IgD-negative memory B cell (primary cell): ENCODE measurements around the gene GSG1L. TPM values are rescaled to one million over a fixed set of nuclear protein-coding genes. Genes with fewer than 3 reads are reported as not detected.
A peak's percentile ranks its signal among the peaks of the same experiment; 100 is the strongest.
"Not testable (repeated sequence)": the region's sequence is repeated elsewhere in the genome, so short reads cannot be mapped to it uniquely, and the experiment has no call there.

Source experiments
- H3K27ac Mint-ChIP-seq, 3 donors: one replicate each; pipeline ENCODE4 v1.8.0; 2020 to 2022; ENCODE audit warnings: mild to moderate bottlenecking in 3 of 3, mixed read lengths in 3 of 3, moderate library complexity in 1 of 3
- H3K27me3 Mint-ChIP-seq: one replicate; pipeline ENCODE4 v1.8.0; 2021; ENCODE audit warnings: mixed read lengths
- H3K36me3 Mint-ChIP-seq: one replicate; pipeline ENCODE4 v1.8.0; 2020; ENCODE audit warnings: mild to moderate bottlenecking, mixed read lengths
- H3K4me1 Mint-ChIP-seq, 3 donors: one replicate each; pipeline ENCODE4 v1.8.0; 2020 to 2022; ENCODE audit warnings: mixed read lengths in 3 of 3, mild to moderate bottlenecking in 1 of 3
- H3K4me3 Mint-ChIP-seq, 4 donors: one replicate each; pipeline ENCODE4 v1.8.0; 2020 to 2022; ENCODE audit warnings: mild to moderate bottlenecking in 4 of 4, mixed read lengths in 4 of 4, moderate library complexity in 3 of 4
- H3K9me3 Mint-ChIP-seq, 3 donors: one replicate each; pipeline ENCODE4 v1.8.0; 2020 to 2021; ENCODE audit warnings: mixed read lengths in 3 of 3, mild to moderate bottlenecking in 1 of 3
- polyA plus RNA-seq: library from polyadenylated mRNA; unstranded; fragments of 300-500 nt; fragmentation: Illumina TruSeq; gene quantifications from one replicate; pipeline ENCODE4 v1.2.3, GENCODE V29; 2021

GSG1L gene
- polyA plus RNA-seq, 1 donor from 2014 or later, result not detected

GRCh38 chr16:27899736-27900135 is 163.8 kb downstream of the GSG1L start:
- Mint-ChIP-seq H3K27me3 (peaks cover 6% of the 10 kb centered on the region), H3K4me1 (no peaks in the 10 kb centered on the region), H3K36me3 (peaks cover 2% of the 10 kb centered on the region), H3K27ac (no peak overlapping the region), H3K4me3 (no peak overlapping the region), H3K9me3 (peaks cover 0 to 6% (median 6%) of the 10 kb centered on the region in 3 donors)

GRCh38 chr16:27894386-27894785 is 169.1 kb downstream of the GSG1L start:
- H3K4me1 Mint-ChIP-seq, result peaks cover 0 to 1% (median 0%) of the 10 kb centered on the region in 3 donors
- H3K36me3 Mint-ChIP-seq, result no peaks in the 10 kb centered on the region
- H3K27me3 Mint-ChIP-seq, result peaks cover 11% of the 10 kb centered on the region
- H3K9me3 Mint-ChIP-seq, result peaks cover 0 to 7% (median 6%) of the 10 kb centered on the region in 3 donors
- no peak overlapping the region for H3K4me3 Mint-ChIP-seq
- no peak overlapping the region for H3K27ac Mint-ChIP-seq

GRCh38 chr16:27892879-27893278 is 170.6 kb downstream of the GSG1L start:
- Mint-ChIP-seq H3K4me1 (peaks cover 0 to 1% (median 0%) of the 10 kb centered on the region in 3 donors), H3K4me3 (no peak overlapping the region), H3K27me3 (peaks cover 11% of the 10 kb centered on the region), H3K9me3 (peaks cover 0 to 7% (median 6%) of the 10 kb centered on the region in 3 donors), H3K36me3 (no peaks in the 10 kb centered on the region), H3K27ac (no peak overlapping the region)

GRCh38 chr16:27890866-27891265 is 172.6 kb downstream of the GSG1L start:
- H3K4me3 Mint-ChIP-seq, result no peak overlapping the region
- peaks cover 17% of the 10 kb centered on the region for H3K27me3 Mint-ChIP-seq
- peaks cover 0 to 1% (median 0%) of the 10 kb centered on the region in 3 donors for H3K4me1 Mint-ChIP-seq
- no peak overlapping the region for H3K27ac Mint-ChIP-seq
- H3K36me3 Mint-ChIP-seq, result no peaks in the 10 kb centered on the region
- H3K9me3 Mint-ChIP-seq, result peaks cover 0 to 4% (median 2%) of the 10 kb centered on the region in 3 donors

- Mint-ChIP-seq H3K4me1 (peaks cover 0 to 1% (median 0%) of the 10 kb centered on the region in 3 donors), H3K4me3 (peak overlapping the region in 1 of 4 donors; percentile 57), H3K9me3 (peaks cover 0 to 4% (median 2%) of the 10 kb centered on the region in 3 donors), H3K27me3 (peaks cover 17% of the 10 kb centered on the region), H3K36me3 (no peaks in the 10 kb centered on the region), H3K27ac (no peak overlapping the region)
Measured at GRCh38 chr16:27890006-27890405, 173.5 kb downstream of the GSG1L start.

GRCh38 chr16:27883576-27883975 is 179.9 kb downstream of the GSG1L start:
- Mint-ChIP-seq H3K27me3 (peaks cover 12% of the 10 kb centered on the region), H3K9me3 (peaks cover 5 to 16% (median 5%) of the 10 kb centered on the region in 3 donors), H3K4me3 (no peak overlapping the region), H3K4me1 (peaks cover 0 to 1% (median 0%) of the 10 kb centered on the region in 3 donors), H3K36me3 (no peaks in the 10 kb centered on the region), H3K27ac (no peak overlapping the region)

GRCh38 chr16:27880287-27880686 is 183.2 kb downstream of the GSG1L start:
- no peak overlapping the region for H3K4me3 Mint-ChIP-seq
- no peak overlapping the region for H3K27ac Mint-ChIP-seq
- no peaks in the 10 kb centered on the region for H3K36me3 Mint-ChIP-seq
- peaks cover 4% of the 10 kb centered on the region for H3K27me3 Mint-ChIP-seq
- peaks cover 0 to 1% (median 0%) of the 10 kb centered on the region in 3 donors for H3K4me1 Mint-ChIP-seq
- H3K9me3 Mint-ChIP-seq, result peaks cover 7 to 23% (median 18%) of the 10 kb centered on the region in 3 donors

GRCh38 chr16:27879601-27880247 is 183.8 kb downstream of the GSG1L start:
- Mint-ChIP-seq H3K9me3 (peaks cover 9 to 29% (median 22%) of the 10 kb centered on the region in 3 donors), H3K36me3 (no peaks in the 10 kb centered on the region), H3K4me1 (peaks cover 0 to 1% (median 0%) of the 10 kb centered on the region in 3 donors), H3K4me3 (no peak overlapping the region), H3K27ac (no peak overlapping the region), H3K27me3 (peaks cover 4% of the 10 kb centered on the region)

- H3K27me3 Mint-ChIP-seq, result not testable (repeated sequence)
Measured at GRCh38 chr16:27872627-27873026, 190.9 kb downstream of the GSG1L start.

GRCh38 chr16:27870116-27870798 is 193.3 kb downstream of the GSG1L start:
- no peak overlapping the region for H3K27ac Mint-ChIP-seq
- H3K36me3 Mint-ChIP-seq, result no peaks in the 10 kb centered on the region
- H3K4me1 Mint-ChIP-seq, result peaks cover 0 to 4% (median 0%) of the 10 kb centered on the region in 3 donors
- H3K9me3 Mint-ChIP-seq, result peaks cover 14 to 23% (median 17%) of the 10 kb centered on the region in 3 donors
- no peak overlapping the region for H3K4me3 Mint-ChIP-seq
- peaks cover 6% of the 10 kb centered on the region for H3K27me3 Mint-ChIP-seq

More at GRCh38 chr16:27872627-27873026, 190.9 kb downstream of the GSG1L start:
- not testable (repeated sequence) for H3K36me3 Mint-ChIP-seq, H3K27ac Mint-ChIP-seq, H3K4me1 Mint-ChIP-seq
- peaks cover 12 to 24% (median 21%) of the 10 kb centered on the region in 3 donors for H3K9me3 Mint-ChIP-seq
- peak overlapping the region in 1 of 4 donors; percentile 47 for H3K4me3 Mint-ChIP-seq

GRCh38 chr16:27869411-27869810 is 194.1 kb downstream of the GSG1L start:
- Mint-ChIP-seq H3K4me3 (no peak overlapping the region), H3K27me3 (peaks cover 6% of the 10 kb centered on the region), H3K36me3 (peaks cover 1% of the 10 kb centered on the region), H3K9me3 (peaks cover 12 to 16% (median 13%) of the 10 kb centered on the region in 3 donors), H3K27ac (no peak overlapping the region), H3K4me1 (peaks cover 0 to 4% (median 0%) of the 10 kb centered on the region in 3 donors)

- Mint-ChIP-seq H3K4me1 (peaks cover 0 to 4% (median 0%) of the 10 kb centered on the region in 3 donors), H3K36me3 (peaks cover 1% of the 10 kb centered on the region), H3K4me3 (no peak overlapping the region), H3K27me3 (peaks cover 6% of the 10 kb centered on the region), H3K27ac (peak overlapping the region in 1 of 3 donors; percentile 89), H3K9me3 (peaks cover 14 to 18% (median 16%) of the 10 kb centered on the region in 3 donors)
Measured at GRCh38 chr16:27868180-27868579, 195.3 kb downstream of the GSG1L start.

GRCh38 chr16:27867122-27868110 is 196.1 kb downstream of the GSG1L start:
- Mint-ChIP-seq H3K4me1 (peaks cover 0 to 4% (median 0%) of the 10 kb centered on the region in 3 donors), H3K36me3 (peaks cover 1% of the 10 kb centered on the region), H3K27ac (peak overlapping the region in 1 of 3 donors; percentile 89), H3K27me3 (peaks cover 6% of the 10 kb centered on the region), H3K4me3 (peak overlapping the region in 1 of 4 donors; percentile 58), H3K9me3 (peaks cover 9 to 22% (median 17%) of the 10 kb centered on the region in 3 donors)

GRCh38 chr16:27863377-27863776 is 200.1 kb downstream of the GSG1L start:
- Mint-ChIP-seq H3K9me3 (peaks cover 13 to 22% (median 17%) of the 10 kb centered on the region in 3 donors), H3K4me3 (peak overlapping the region in 1 of 4 donors; percentile 7)

More at GRCh38 chr16:27863377-27863776, 200.1 kb downstream of the GSG1L start:
- Mint-ChIP-seq H3K27ac (no peak overlapping the region), H3K36me3 (peaks cover 1% of the 10 kb centered on the region), H3K4me1 (peaks cover 0 to 4% (median 0%) of the 10 kb centered on the region in 3 donors), H3K27me3 (no peaks in the 10 kb centered on the region)
